Esophagus muscularis mucosa (tissue), 4 donors: ENCODE data around the gene LASP1. TPM values are rescaled to one million over a fixed set of nuclear protein-coding genes. Genes with fewer than 3 reads are reported as not detected.

Experiments used
- DNase-seq: peaks from one replicate; pipeline ENCODE4 v3.0.0-alpha.2; 2017; ENCODE audit errors: extremely low spot score
- H3K27ac ChIP-seq, 4 donors: fragments of 200-600 bp; sonication (generic); replicated peaks in 1 of 4; 1 replicate in 3 of 4; 2 replicates in 1 of 4; pipeline ENCODE4 v1.5.1; 2016 to 2019; ENCODE audit warnings: mild to moderate bottlenecking in 1 of 4
- H3K27me3 ChIP-seq, 4 donors: fragments of 200-600 bp; sonication (generic); one replicate each; pipeline versions ENCODE4 v1.5.1 to v1.6.0; 2016 to 2019
- H3K36me3 ChIP-seq, 4 donors: fragments of 200-600 bp; sonication (generic); one replicate each; pipeline ENCODE4 v1.5.1; 2016 to 2019
- H3K4me1 ChIP-seq, 4 donors: fragments of 200-600 bp; sonication (generic); one replicate each; pipeline ENCODE4 v1.5.1; 2016 to 2019
- H3K4me3 ChIP-seq, 4 donors: fragments of 200-600 bp; sonication (generic); 1 replicate in 2 of 4; 2 replicates in 2 of 4; pipeline ENCODE4 v1.5.1; 2016 to 2019; ENCODE audit warnings: mild to moderate bottlenecking in 4 of 4, moderate library complexity in 1 of 4
- H3K9me3 ChIP-seq, 4 donors: fragments of 200-600 bp; sonication (generic); 1 replicate in 3 of 4; 2 replicates in 1 of 4; pipeline ENCODE4 v1.5.1; 2016 to 2019
- CTCF ChIP-seq, 3 experiments: fragments of 200-600 bp in 2 of 3; fragments of 450-650 bp in 1 of 3; sonication (generic) in 2 of 3; IDR thresholded peaks; one replicate each; pipeline ENCODE4 v1.5.1; 2017 to 2019; ENCODE audit warnings: antibody characterized with exemption in 3 of 3, mild to moderate bottlenecking in 2 of 3, moderate library complexity in 1 of 3
- EP300 ChIP-seq: sonication (generic); formaldehyde crosslinking; IDR thresholded peaks from one replicate; pipeline ENCODE4 v1.6.1; 2017; ENCODE audit warnings: antibody characterized with exemption
- POLR2A ChIP-seq: fragments of 450-650 bp; IDR thresholded peaks from one replicate; pipeline ENCODE4 v1.6.1; 2017; ENCODE audit warnings: antibody characterized with exemption, moderate library complexity, mild to moderate bottlenecking, low read depth
- POLR2AphosphoS5 ChIP-seq, 2 donors: sonication (generic); formaldehyde crosslinking; IDR thresholded peaks; one replicate each; pipeline ENCODE4 v1.6.1; 2017; ENCODE audit warnings: antibody characterized with exemption in 2 of 2
- WGBS: methylation state at CpG from one replicate; pipeline ENCODE4 v1.1.5; 2018; 5-methylcytosine and 5-hydroxymethylcytosine counted together
- intact Hi-C: fragments of 100-400 bp; cut with DNase I; formaldehyde crosslinking; loops from one replicate; pipeline ENCODE4 v1.15.1; 2023
- total RNA-seq, 4 donors: library from RNA; depleted of rRNA; stranded (reverse); fragments of >200 nt; gene quantifications; one replicate each; pipeline versions ENCODE4 v1.1.0 to v1.2.1, GENCODE V29; 2016

LASP1 gene
- total RNA-seq, 4 donors from 2014 or later, result 46.9 to 102 (median 74.7) TPM

- H3K27me3 ChIP-seq, result no peaks in the 10 kb centered on the region
- TF ChIP-seq CTCF (IDR thresholded peaks at IDR 0.05) (no peak), EP300 (no peak), POLR2A (no peak), POLR2AphosphoS5 (IDR thresholded peaks at IDR 0.05) (peak; percentile 61 to 66)
- H3K4me3 ChIP-seq, result no peak overlapping the region
- 65% methylated on average over 13 of the region's 13 CpGs for WGBS
- no peak for DNase-seq
- peaks cover 41 to 71% (median 55%) of the 10 kb centered on the region in 4 donors for H3K4me1 ChIP-seq
- H3K27ac ChIP-seq, result peak overlapping the region; percentile 28 to 69 (median 60)
- intact Hi-C loops, result no loop called here
- no peaks in the 10 kb centered on the region for H3K9me3 ChIP-seq
- H3K36me3 ChIP-seq, result peaks cover 19 to 58% (median 53%) of the 10 kb centered on the region in 4 donors
Observed at GRCh38 chr17:38912221-38912813, 42.5 kb downstream of the LASP1 start.

- H3K4me1 ChIP-seq, result peaks cover 28 to 63% (median 42%) of the 10 kb centered on the region in 4 donors
- intact Hi-C loops, result no loop called here
- H3K27me3 ChIP-seq, result no peaks in the 10 kb centered on the region
- H3K9me3 ChIP-seq, result no peaks in the 10 kb centered on the region
- no peak overlapping the region for H3K4me3 ChIP-seq
- H3K27ac ChIP-seq, result no peak overlapping the region
- peak; percentile 87 for DNase-seq
- 79% methylated on average over 14 of the region's 20 CpGs for WGBS
- peaks cover 32 to 78% (median 74%) of the 10 kb centered on the region in 4 donors for H3K36me3 ChIP-seq
- TF ChIP-seq POLR2A, result no peak
- TF ChIP-seq POLR2AphosphoS5 (IDR thresholded peaks at IDR 0.05), result no peak
- TF ChIP-seq CTCF (IDR thresholded peaks at IDR 0.05), result no peak
- TF ChIP-seq EP300, result no peak
Observed at GRCh38 chr17:38914741-38915638, 45.1 kb downstream of the LASP1 start.

- Histone ChIP-seq H3K4me3 (no peak overlapping the region), H3K4me1 (peaks cover 35 to 70% (median 48%) of the 10 kb centered on the region in 4 donors), H3K27ac (no peak overlapping the region), H3K27me3 (no peaks in the 10 kb centered on the region), H3K36me3 (peaks cover 32 to 81% (median 79%) of the 10 kb centered on the region in 4 donors), H3K9me3 (no peaks in the 10 kb centered on the region)
- 82% methylated on average over 6 of the region's 7 CpGs for WGBS
- DNase-seq, result no peak
- intact Hi-C loops, result no loop called here
- TF ChIP-seq CTCF (IDR thresholded peaks at IDR 0.05) (no peak), POLR2AphosphoS5 (IDR thresholded peaks at IDR 0.05) (no peak)
Observed at GRCh38 chr17:38915639-38915995, 45.8 kb downstream of the LASP1 start.

GRCh38 chr17:38916771-38917170 lies 46.9 kb downstream of the LASP1 start:
- TF ChIP-seq POLR2AphosphoS5 (IDR thresholded peaks at IDR 0.05) (no peak), CTCF (IDR thresholded peaks at IDR 0.05) (no peak), POLR2A (no peak), EP300 (no peak)
- H3K27me3 ChIP-seq, result no peaks in the 10 kb centered on the region
- H3K4me1 ChIP-seq, result peaks cover 42 to 71% (median 51%) of the 10 kb centered on the region in 4 donors
- WGBS, result 83% methylated on average over 8 of the region's 8 CpGs
- H3K4me3 ChIP-seq, result no peak overlapping the region
- H3K9me3 ChIP-seq, result no peaks in the 10 kb centered on the region
- intact Hi-C loops, result no loop called here
- peak; percentile 77 for DNase-seq
- H3K36me3 ChIP-seq, result peaks cover 32 to 73% (median 71%) of the 10 kb centered on the region in 4 donors
- no peak overlapping the region for H3K27ac ChIP-seq
